GF-D8 (cell line): Measurements from ENCODE around the gene S100PBP.

ENCODE experiments used
- DNase-seq: peaks from one replicate; lab custom pipeline; 2025; lab: John Stamatoyannopoulos, UW

Gene S100PBP

DNA sequence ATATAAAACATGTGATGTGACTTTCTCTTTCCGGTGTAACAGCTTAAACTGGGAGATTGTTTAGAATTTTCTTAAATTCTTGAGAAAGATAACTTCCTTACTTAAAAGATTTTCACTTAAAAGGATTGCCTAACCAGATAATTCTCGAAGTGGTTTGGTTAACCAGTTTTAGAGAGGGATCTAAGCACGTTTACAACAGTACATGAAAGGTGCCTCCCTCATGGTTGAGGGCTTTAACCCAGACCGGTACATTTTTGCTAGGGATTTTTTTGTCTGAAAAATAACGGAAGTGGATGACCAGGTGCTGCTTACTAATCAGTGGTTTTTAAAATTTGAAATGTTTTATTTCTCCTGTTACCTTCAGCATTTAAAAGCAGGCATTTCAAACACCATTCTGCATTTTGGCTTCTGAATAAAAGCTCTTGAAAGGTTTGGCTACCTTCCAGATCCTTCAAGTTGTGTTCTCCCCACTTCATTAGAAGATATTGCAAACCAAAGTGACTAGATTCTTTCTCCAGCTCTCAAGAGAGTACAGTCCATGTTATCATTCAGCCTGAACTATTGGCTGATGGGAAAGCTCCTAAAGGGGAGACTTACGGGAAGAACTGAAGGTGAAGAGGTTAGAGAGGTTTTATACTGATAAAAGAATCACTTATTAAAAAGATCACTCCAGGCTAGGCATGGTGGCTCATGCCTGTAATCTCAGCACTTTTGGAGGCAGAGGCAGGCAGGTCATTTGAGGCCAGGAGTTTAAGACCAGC, 12.8 kb downstream of the S100PBP start:
- no peak for DNase-seq

DNA sequence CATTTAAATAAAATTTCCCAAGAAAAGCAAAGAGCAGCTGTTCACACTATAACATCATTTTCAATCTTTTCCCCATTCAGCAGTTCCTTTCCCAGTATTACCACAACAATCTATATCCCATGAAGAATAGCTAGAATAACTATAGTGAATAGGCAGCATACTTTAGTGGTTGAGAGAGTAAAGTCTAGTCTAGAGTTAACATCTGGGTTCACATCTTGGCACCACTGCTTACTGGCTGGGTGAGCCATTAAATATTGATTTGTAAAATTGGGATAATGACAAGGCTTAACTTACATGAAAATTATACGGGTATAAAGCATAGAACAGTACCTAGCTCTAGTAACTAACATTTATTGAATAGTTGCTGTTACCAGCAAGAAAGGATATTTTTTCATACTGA, 14.4 kb downstream of the S100PBP start:
- no peak for DNase-seq

DNA sequence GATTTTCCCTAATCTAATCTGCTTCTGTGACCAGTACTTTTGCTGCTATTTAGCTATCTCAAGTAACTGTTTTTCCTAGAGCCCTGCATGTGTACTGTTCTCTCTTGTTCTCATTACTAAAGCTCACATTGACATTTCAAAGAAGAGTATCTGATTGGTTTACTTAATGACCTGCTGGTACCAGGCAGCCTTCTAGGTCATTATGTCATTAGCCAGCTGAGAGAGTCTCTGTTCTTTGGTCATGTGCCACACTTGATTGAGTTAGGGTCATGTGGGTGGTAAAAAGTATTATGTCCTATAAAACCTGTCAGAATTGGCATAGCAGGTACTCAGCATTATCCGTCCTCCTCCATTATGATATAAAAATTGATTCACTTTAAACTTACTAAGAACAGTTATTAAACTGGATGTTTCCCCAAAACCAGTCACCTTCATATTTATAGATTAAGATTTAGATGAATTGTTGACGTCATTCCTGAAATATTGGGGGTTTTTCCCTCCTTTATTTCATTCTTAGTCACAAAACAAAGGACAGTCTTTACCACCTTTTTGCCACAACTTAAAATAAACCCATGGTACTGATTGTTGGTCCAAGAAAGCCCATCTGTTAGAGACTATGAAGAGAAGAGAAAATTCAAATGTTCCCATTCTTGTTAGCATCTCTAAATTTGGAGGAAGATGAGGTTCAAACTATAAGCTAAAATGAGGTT, 31.1 kb downstream of the S100PBP start:
- no peak for DNase-seq

DNA sequence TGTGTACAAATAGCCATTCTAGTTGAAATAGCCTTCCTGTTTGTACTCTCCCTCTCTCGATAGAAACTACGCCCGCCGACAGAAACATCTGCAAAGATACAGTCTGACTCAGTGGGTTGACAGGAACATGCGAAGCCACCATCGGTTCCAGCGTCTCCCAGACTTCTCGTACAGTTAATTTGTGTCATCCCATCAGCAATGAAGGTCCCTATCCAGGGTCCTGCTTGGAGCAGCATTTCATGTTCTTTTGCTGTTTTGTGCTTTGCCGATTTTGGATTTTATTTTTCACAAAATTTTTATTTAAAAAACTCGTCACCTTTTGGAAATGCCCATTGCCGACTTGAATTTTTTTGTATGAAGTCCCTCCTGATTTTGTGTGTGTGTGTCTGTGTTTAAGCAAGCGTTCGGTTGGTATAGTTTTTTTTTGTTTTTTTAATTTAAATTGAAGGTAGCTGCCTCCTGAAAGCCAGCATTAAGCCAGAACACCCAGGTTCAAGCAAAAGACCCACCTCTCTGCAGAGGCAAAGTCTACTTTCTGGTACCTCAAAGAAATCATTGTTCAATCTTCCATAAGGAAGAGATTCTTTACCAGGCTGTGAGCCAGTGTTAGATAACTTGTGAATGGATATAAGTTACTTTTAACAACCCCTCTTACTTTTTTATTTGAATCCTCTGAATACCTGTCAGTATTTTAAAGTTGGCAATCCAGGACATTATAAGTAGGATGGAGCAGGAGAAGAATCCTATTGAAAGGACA, 38.6 kb downstream of the S100PBP start:
- DNase-seq = no peak

DNA sequence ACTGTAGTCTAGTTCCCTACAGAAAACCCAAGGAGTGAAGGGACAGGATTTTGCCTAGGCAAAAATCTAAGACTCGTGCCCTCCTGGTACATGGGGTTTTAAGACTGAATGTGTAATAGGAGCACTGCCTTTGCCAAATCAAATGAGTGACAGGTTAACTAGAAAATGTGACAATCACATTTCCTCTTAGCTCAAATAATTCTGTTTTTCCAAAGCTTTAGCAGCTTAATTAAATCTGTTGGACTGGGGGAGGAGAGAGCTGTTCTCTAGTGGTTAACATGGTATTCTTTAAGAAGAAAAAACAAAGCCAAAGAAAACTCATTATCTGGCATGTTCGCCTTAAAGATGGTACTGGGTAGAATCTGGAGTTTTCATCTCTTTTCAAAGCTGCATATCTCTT, 40.7 kb downstream of the S100PBP start:
- DNase-seq = no peak

DNA sequence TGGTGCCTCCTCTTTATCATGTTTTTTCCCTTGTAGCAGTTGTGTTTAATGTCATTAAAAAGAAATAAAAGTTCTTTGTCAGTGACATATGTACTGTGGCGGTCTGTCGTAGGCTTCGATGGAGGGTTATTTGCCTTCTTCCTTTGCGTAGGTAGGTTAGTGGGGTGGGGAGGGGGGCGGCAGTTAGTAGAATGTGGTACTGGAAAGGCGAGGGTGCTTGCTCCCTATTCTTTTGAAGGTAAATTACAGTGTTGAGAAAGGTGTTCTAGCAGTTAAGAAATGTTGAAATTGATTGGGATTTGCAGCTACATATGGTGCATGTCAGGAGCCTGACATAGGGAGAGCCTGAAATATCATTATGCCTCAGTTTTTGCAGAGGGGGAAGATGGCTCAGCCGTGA, 41.3 kb downstream of the S100PBP start:
- DNase-seq = no peak

DNA sequence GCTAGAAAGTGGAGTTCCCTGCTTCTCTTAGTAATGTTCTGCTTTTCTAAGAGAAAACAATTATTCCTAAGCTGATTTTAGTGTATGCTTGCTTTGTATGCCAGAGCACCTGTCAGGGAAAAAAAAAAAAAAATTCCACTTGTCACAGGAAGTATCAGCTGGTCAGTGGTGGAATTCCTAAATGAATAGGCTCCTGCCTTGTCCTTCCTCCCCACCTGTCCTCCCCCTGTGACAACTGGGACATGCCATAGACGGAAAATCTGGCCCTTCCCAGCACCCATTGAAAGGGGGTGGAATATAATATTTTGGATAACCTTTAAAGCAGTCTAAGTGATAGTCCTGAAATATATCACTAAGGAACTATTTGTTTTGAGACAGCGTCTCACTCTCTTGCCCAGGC, 42.5 kb downstream of the S100PBP start:
- no peak for DNase-seq

DNA sequence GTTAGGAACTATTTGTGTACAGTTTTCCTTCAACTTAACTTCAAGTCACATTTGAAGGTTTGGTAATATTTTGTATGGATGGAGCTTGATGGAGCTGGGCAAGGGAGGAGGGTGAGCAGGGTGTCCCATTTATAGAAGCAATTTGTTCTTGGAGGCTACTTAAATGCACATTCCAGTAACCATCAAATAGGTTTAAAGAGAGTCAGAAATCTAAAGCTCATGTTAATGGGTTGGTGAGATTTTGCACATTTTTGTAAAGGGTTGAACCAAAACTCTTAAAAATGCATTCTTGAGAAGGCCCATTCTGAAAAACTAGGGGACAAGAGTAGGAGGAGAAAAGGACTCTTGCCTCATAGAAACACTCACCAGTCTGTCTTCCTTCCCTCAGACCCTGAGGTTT, 43.1 kb downstream of the S100PBP start:
- no peak for DNase-seq

DNA sequence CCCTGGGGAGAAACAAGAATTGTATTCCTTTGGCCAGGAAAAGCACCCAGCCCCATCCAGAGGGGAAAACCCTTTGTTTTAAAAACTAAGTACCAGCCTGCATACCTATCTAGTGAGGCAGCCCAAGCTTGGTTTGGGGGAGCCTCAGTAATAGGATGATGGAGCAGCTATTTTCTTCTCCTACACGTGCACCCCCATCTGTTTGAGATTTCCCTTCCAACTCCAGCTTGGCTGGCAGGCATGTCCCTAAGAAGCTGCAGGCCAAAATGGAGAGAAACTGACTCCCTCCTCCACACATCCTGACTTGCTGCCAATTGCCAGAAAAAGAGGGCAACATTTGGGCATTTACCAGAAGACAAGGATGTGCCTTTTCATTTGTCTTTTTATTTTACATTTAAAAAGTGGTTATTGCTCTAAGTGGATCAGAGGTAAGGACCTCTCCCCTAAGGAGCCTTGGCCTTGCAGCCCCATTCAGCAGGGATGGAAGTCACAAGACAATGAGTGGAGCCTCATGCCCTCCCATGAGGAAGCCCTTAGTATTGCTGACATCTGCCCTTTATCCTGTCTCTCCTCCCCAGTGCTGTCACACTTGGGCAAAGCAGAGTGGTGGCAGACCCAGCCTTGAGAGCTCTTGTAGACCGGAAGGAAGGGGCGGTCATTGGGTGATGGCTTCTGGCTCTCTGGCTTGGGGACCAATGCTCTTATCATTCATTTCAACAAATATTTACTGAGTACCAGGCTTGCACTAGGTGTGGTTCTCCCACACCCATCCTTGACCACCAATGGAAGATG, 44.6 kb downstream of the S100PBP start:
- no peak for DNase-seq

DNA sequence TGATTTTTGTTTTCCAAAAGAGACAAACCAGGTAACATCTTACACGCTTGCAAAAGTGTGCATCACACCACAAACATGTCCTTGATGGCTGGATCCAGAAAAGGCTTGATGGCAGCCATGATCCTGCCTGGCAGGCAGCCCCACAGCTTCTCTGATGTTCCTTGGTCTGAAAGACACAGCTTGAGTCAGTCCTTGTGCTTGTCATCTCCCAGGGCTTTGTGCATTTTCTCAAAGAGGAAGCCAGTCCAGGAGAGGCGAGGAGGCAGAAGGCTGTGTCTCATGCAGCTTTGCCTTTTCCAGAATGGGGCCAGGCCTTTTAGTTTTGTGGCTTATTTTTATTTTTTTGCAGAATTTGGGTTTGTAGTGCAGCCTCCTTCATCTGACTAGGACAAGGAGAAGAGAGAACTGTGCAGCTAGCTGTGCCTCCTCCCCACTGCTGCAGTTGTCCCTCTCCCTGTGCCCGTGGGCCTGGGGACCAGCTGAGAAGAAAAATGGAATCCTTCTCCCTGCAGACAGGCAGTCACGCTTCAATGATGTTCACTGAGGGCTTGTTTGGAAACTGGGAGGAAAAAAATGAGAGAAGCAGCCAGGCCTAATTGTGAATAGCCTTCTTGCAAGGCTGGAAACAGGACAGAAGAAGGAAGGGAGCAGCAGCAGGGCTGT, 45.9 kb downstream of the S100PBP start:
- DNase-seq = no peak

DNA sequence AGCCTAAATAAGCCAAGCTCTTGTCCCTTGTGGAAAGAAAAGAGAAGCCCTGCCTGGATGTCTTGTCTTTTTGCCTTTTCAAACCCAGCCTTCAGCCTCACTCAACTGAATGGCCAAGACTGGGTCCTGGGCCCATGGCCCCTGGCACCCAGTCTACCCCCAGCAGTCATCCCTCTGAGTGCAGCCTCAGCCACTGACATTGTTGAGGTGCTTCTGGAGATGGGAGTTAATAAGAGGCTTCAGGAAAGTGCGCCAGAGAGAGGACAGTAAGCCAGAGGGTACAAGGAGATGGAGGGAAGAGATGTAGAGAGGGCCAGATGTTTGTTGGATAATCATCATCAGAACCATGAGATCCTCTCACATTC, 46.4 kb downstream of the S100PBP start:
- no peak for DNase-seq

DNA sequence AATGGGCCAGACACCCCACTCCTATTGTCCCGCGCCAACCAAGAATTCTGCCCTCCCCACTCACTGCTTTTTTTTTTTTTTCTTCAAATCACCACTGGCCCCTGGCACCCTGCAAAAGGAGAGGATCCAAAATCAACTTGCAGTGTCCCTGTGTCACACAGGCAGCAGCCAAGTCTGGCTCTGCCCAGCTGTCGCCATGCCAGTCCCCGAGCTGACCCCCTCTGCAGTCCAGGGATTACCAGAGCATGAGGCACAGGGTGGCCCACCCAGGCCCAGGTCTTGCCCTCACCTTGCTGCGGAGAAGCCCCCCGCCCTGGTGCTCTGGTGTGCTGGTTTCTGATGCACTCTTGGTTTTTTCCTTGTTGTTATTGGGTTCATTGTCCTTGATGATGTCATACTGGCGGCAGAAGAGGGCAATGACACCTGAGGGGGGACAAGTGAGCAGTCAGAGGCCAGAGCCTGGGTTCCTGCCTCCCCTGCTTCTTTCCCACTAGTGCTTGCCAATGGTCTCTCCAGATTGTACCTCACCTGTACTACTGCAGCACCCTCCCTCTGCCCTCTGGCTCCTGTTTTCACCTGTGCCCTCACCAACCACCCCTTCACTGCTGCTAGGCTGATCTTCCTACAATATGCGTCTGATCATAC, 47.0 kb downstream of the S100PBP start:
- no peak for DNase-seq

DNA sequence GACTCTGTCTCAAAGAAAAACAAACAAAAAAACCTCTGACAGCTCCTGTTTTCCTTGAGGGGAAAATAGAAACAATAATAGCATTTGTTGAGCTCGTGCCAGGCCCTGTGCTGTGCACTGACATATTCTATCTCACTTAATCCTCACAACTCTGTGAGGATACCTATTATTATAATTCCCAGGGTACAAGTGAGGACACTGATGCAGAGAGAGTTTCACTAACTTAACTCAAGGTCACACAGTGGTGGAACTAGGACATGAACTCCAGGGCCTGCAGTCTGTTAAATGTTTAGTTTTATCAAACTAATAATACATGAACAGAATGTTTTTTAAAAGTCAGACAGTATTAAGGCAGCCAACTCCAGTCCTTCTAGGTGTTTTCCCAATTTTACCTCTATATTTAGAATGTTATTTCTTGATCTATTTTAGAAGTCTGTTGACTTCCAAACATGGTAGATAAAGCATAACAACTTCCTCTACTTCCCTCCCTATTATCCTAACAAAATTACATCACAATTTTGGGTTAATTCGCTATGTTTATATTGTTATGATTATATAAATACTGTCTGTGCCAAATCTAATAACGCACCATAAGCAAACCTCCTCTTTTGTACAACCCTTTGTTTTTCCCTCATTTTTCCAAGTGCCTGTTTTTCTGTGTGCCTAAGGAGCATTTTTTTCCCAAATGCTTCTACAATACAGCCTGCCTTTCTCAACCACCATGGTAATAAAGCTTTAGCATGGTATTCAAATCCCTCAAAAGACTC, 48.4 kb downstream of the S100PBP start:
- DNase-seq = no peak

DNA sequence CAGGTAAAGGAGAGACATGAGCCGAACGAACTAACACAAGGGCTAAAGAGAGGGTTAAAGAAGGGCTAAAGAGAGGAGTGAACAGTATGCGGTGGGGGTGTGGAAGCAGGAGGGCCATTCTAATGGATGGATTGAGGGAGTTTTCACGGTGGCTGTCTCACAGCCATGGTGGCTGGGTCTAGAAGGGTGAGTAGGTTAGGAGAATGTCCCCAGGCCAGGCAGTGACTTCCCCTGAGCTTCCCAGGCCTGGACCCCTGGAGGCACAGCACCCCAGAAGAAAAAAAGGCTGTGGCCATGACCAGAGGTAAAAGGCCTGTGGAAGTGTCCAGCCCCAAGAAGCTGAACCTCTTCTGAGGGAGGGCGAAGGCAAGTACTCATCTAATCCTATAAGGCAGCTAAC, 49.7 kb downstream of the S100PBP start:
- DNase-seq = no peak

DNA sequence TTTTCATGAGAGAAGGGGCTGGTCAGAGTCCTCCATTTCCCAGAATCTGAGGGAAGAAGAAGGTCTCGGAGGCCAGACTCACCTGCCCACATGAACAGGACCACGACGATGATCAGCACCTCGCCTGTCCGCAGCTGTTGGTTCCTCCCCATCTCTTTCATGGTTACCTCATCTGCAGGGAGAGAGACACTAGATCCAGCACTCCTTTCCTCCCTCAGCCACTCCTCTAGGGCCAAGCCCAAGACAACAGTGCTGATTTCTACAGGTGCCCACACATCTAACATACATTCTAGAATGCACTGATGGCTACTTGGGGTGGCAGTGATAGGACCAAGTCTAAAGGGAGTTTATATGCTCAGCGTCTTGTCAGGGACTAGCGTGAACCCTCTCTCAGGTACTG, 50.2 kb downstream of the S100PBP start:
- DNase-seq = no peak

DNA sequence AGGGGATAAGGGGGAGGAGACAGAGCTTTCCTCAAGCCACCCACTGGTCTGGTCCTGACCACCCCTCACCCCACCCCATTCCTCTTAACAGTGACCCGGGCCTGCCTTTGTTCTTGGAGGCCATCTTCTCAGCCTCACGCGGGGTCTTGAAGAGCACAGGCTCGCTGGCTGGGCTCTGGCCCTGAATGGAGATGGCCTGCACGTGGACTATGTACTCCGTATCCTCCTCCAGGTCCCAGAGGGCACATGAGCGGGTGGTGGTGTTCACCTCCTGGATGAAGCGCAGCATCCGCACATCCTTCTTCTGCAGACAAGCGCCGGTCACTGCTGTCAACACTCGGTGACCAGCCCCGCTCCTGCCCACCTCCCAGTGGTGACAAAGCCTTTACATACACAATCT, 50.6 kb downstream of the S100PBP start:
- DNase-seq = no peak

DNA sequence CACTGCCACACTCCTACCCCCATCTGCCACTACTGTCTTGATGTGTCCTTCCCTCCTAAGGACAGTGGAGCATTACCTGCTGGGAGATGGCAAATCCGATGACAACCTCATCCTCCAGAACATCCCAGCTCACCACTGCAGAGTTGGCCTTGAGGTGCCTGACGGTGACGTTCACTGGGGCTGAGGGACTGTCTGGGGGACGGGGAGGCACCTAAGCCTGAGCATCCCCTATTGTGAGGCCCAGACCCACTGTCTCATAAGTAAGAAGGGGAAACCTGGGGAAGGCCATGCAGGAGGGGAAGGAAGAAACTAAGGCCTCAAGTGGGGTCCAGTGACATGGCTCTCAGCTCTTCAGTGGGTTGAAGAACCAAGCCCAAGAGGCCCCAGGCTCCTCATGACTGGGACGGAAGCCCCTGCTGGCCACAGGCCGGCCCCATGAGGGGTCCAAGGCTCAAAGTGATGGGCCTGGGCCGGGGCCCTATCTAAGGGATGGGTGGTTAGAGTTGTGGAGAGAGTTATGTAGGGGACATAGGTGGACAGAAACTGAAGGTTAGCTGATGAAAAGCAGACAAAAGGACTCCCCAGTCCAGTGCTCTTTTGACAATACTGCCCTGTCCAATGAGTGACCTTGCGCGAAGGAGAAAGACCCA, 51.5 kb downstream of the S100PBP start:
- no peak for DNase-seq

DNA sequence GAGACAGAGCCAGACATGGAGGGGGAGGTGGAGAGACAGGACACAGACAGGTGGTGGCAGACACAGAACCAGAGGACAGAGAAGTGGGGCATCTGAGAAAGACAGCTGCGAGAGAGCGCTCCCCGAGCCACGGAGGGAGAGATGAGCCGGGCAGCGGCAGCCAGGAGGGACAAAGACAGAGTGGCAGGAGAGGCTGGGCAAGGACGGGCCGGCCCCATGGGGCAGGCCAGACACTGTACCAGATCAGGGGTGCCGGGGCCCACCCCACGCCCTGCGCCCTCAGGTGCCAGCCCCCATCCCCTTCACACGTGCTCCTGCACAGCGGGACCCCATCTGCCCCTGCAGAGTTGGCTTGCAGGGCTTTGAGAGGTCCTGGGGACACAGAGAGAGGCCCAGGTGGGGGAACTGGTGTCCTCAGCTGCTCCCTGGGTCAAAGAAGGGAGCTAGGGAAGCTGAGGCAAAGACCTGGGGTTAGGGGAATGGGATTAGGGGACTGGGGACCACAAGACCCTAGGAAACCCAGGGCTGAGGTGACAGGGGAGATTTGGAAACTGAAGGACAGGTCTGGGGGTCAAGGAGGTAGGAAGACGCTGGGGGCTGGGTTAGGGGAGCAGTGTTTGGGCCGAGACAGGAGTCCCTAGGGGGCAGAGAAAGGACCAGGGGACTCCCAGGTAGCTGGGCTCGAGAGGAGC, 52.6 kb downstream of the S100PBP start:
- DNase-seq = no peak

DNA sequence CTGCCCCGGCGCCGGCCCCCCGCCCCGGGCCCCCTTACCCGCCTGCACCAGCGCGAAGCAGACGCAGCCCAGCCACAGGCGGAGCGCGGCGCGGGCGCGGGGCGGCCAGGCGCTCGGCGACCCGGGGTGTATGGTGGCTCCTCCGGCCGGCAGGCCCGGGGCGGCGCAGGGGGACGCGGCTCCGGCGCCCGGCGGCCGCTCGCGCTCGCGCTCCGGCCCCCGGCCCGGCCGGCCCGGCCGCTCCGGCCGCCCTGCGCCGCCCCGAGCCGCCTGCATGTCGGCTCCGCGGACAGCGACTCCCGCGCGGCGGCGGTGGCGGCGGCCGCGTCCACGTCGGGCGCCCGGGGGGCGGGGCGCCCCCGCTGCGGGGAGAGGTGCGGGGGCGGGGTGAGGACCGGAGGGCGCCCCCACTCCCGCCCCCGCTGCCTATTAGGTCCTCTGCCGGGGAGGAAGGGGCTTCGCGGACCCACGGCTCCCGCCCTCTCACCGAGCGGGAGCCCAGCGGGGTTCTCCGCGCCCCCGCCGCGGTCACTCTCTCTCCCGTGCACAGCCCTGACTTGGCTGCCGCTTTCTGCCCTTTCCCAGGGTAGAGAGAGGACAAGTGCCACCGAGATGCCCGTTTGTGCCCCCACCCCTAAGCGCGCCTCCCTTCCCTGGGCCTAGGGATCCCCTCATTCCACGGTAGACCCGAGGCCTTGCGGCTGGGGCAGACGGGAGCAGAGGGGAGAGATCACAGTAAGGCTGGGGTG, 53.3 kb downstream of the S100PBP start, which contains the start of gene FNDC5:
Gene FNDC5, minus strand, starts transcription at position 298 of the 749 bp plus-strand sequence.
- DNase-seq = no peak
